Myocyte (in vitro differentiated cells): Measurements from ENCODE around the gene SLC22A4. TPM values are rescaled to one million over a fixed set of nuclear protein-coding genes. Genes with fewer than 3 reads are reported as not detected.

ENCODE experiments used
- DNase-seq: peaks from one replicate; pipeline ENCODE4 v3.0.0-alpha.2; 2012; ENCODE audit warnings: low read depth
- total RNA-seq: library from RNA; depleted of rRNA; stranded (reverse); fragments of >200 nt; gene quantifications from 2 replicates; pipeline ENCODE4 v1.2.3, GENCODE V29; 2014

SLC22A4 gene
- total RNA-seq, 1 donor from 2014 or later, result 2.3 TPM

GRCh38 chr5:132273631-132274030 is 20.6 kb upstream of the SLC22A4 start:
- DNase-seq, result no peak

DNA sequence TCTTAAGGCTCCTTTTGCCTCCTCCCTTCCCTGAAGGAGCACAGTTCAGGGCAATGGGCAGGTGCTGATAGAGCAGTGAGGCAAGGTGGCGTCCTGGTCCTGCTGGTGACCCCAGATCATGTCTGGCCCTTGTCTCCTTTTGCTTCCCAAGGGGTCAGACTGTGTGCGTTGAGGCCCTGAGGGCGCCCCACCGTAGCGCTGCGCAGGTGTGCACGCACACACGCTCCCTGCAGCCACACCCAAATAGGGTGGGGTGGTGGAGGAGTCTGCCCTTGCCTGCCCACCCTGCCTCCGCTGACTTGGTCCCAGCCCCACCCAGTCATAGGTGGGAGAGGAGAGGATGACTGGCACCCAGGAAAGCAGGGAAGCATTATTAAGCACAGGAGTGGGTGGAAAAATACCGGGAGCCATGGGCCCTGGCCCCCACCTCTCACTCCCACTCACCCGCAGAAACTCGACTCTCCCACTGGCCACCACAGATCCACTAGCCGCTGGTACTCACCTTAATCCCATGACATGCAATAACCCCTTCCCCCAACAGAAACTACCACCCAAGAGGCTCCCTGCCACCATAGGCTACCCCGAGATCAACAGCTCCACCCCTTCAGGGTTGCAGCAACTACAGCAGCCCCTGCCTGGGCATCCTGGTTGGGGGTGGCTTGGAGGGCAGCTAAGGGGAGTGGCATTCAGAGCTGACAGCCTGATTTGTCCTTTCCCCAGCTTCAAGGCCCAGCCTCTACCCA is 20.0 kb upstream of the SLC22A4 start:
- no peak for DNase-seq

DNA sequence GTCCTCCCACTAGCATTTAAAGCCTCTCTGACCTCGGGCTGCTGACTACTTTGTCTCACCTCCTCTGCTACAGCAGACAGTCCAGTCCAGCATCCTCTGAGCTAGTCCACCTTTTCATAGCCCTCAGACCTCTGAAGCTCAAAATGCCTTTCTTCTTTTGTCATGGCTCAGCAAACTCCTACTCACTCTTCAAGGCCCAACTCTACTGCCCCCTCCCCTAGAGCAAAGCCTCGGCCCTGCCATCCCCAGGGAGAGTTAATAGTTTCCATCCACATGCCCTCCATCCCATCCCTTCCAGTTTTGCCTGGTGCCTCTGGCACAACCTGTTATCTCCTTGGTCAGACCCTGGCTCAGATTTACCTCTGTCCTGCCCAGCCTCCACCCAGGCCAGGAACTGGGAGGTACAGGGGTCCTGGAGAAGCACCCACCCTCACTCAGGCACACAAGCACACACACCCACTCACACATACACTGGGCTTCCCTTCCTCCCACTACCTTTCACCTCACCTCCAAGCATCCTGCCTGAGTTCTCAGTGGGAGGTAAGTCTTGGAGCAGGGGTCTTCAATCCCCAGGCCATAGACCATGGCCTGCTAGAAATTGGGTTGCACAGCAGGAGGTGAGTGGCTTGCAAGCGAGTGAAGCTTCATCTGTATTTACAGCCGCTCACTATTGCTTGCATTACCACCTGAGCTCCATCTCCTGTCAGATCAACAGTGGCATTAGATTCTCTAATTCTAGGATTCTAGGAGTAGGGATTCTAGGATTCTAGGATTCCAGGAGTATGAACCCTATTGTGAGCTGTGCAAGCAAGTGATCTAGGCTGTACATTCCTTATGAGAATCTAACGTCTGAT is 18.6 kb upstream of the SLC22A4 start:
- no peak for DNase-seq

- DNase-seq, result no peak
Observed at GRCh38 chr5:132277256-132277655, 16.9 kb upstream of the SLC22A4 start.

DNA sequence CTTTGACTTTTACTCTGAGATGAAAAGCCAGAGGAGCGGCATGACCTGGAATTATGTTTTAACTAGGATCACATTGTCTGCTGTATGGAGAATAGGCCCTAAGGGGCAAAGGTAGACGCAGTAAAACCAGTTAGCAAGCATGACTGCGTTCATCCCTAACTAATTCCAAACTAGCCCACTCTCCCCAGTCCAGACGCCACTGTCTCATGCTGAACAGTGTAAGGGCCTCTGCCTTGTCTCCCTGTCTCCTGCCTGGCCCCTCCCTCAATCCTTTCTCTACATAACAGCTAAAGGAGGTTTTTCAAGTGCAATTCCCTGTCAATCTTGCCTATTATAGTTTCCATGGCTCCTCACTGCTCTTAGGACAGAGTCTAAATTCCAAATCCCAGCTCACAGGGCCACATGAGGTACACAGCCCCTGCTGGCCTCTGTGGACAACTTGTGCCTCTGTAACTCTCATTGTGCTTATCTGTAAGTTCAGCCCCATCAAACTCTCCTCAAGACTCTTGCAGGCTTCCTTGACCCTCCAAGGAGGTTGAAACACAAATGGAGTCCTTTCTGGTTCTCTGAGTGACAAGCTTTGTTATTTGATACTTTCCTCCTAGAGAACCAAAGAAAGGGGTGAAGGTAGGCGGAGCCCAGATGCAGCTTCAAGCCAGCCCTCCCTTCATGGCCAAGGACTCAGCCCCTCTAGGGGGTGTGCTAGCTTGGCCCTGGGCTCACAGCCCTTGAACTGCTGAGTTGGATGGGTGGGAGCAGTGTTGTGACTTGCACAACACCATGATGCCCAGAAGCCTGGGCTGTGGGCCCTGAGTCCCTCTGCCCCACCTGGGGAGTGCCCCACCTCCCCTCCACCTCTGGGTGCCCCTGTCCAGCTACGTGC is 16.0 kb upstream of the SLC22A4 start:
- no peak for DNase-seq

DNA sequence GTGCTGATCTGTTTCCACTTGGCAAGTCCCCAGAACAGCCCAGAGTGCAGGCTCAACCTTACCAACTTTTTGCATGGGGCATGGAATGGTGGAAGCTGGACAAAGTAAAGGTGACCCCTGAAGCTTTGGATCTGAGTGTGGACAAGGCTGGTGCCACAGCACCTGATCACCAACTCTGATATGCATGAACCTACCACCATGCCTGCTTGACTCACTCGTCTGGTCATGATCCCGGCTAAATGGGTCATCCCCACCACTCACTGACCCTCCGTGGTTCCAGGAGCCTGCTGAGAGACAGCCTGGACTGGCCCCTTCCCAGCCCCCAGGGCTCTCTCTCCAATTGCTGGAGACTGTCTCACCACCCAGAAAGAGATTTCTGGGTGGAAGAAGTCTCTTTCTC is 14.4 kb upstream of the SLC22A4 start:
- no peak for DNase-seq

GRCh38 chr5:132280371-132281240 is 13.6 kb upstream of the SLC22A4 start:
- DNase-seq, result no peak

- no peak for DNase-seq
Observed at GRCh38 chr5:132281856-132282614, 12.2 kb upstream of the SLC22A4 start.

- peak; percentile 77 for DNase-seq
Observed at GRCh38 chr5:132283423-132284043, 10.7 kb upstream of the SLC22A4 start.

DNA sequence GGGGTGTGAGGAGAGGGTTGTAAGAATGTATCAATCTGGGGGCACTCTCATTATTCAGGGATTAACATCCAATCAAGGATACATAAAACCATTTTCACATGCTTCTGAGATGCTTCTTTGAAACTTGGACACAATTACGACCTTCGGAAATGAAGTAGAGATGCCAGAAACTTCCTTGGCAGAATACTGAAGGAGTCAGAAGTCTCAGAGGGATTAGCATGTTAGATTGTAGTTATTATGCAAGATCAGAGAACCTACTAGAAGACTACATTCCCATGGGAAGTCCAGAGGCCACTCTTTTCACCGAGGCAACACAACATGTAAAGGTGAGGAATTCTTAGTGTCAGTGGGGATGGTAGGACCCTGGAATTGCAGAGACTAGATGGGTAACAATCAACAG is 5.1 kb upstream of the SLC22A4 start:
- DNase-seq, result no peak

DNA sequence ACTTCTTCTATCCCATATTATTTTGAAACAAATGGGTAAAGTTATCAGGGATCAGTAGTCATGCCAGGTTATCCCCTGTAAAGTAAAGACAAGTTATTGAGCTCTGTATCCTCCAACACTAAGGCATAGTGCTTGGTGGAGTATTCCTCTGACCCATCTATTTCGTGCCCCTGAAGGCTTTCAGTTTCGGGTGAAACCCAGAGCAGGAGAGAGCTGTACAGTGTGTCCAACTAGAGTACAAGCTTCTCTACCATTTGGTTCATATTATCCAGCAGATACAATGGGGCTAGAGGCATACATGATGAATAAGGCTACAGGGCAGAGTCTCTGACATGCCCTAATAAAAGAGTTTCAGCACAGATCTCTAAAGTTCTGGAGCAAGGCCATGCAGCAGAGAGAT is 3.2 kb upstream of the SLC22A4 start:
- DNase-seq, result no peak

GRCh38 chr5:132293066-132293991 is 865 bp upstream of the SLC22A4 start:
- peak; percentile 95 for DNase-seq

DNA sequence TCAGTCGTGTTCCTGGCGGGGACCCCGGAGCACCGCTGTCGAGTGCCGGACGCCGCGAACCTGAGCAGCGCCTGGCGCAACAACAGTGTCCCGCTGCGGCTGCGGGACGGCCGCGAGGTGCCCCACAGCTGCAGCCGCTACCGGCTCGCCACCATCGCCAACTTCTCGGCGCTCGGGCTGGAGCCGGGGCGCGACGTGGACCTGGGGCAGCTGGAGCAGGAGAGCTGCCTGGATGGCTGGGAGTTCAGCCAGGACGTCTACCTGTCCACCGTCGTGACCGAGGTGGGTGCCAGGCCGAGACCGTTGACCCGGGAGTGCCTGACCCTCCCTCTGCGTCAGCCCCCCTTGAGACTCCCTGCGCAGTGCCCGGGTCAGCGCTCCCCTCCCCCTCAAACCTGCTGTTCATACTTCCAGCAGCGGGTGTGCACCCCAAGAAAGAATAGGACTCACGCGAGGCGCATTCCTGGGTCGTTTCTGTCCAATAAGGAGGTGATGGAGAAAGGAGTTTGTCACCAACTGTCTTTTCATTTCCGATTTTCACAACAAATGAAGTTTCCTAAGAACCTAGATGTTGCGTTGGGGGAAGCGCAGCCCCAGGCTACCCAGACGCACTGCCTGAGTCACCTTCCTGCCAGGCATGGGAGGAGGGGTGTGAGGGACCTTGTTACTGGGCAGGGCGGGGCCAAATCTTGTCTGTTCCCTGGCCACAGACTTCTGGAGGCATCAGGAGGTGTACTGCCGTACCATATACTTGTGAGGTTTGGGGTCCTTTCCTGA is 722 bp downstream of the SLC22A4 start:
- DNase-seq, result peak; percentile 61

DNA sequence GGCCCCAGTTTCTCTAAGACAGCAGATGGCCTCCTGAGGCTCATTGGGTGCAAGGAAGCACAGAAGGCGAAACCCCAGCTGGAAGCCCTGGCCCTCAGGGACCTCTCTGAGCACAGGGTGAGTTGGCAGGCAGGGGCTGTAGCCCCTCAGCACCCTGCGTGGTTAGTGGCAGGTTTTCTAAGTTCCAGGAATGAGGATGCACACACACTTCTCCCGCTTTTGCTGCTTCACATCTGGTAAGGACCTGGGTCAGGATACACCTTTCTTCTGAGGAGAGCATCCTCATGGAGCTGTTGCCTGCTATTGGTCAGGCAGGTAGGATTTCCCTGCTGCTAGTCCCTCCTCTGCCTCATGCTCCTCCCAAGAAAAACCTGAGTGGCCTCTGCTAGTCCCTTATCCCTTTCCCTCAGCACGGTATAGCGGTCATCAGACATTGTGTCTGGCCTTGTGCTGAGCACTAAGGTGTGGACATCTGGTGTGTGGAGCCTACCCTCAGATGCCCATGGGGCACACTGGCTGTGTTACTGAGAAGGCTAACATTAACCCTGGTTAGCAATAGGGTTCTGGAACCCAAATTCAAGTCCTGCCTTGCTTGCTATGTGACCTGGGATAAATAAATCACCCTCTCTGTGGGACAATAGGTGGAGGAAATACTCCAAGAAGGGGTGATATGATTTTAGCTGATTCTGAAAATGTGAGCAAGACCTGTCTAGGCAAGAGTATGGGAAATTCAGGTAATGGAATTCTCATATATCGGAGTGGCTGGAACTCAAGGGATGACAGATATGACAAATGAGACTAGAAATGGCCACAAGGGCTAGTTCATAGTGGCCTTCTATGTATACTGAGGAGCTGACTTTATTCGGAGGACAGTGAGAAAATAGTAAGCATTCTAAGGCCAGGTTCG is 1.6 kb downstream of the SLC22A4 start:
- DNase-seq, result no peak

DNA sequence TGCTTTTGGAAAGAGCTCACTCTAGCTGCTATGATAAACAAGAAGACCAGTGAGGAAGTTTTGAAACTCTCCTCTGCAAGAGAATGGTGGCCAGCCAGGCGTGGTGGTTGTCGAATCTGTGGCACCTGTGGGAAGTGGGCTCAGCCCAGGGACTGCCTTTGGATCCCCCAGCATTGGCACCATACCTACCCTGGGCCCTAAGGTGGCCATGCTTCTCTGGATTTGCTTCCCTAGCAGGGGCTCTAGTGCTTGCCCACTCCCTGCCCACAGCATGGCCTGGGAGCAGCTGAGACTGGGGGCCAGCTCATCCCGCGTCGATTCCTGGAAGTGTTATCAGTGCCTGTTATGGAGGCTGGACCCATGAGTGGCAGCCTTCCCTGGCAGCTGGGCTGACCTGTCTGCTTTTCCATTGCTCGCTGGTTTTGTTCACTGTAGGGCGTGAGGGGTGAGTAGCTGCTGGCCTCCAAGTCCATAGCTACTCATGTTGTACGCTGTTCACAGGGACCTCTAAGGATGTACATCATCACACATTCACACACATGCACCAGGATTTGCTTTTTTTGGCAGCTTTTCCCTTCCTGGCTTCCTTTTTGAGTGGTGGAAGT is 2.3 kb downstream of the SLC22A4 start:
- no peak for DNase-seq
